NCI-H1930 (cell line): Measurements from ENCODE around the gene INSM1.

Experiments used
- DNase-seq, 2 experiments: peaks; one replicate each; lab custom pipeline; 2025; lab: John Stamatoyannopoulos, UW

Gene INSM1

GRCh38 chr20:20362774-20363433 lies 5.0 kb upstream of the INSM1 start:
- peak; percentile 81 to 84 for DNase-seq

GRCh38 chr20:20363434-20363798 lies 4.5 kb upstream of the INSM1 start:
- peak; percentile 50 to 51 for DNase-seq

GRCh38 chr20:20363799-20364592 lies 3.9 kb upstream of the INSM1 start:
- peak; percentile 64 to 78 for DNase-seq

GRCh38 chr20:20364593-20365479 lies 3.1 kb upstream of the INSM1 start:
- DNase-seq, result peak in 1 of 2 experiments; percentile 71

GRCh38 chr20:20365480-20366161 lies 2.3 kb upstream of the INSM1 start:
- DNase-seq, result peak in 1 of 2 experiments; percentile 71

GRCh38 chr20:20366551-20366875 lies 1.4 kb upstream of the INSM1 start:
- DNase-seq, result peak in 1 of 2 experiments; percentile 91

- peak; percentile 78 to 80 for DNase-seq
These were observed 879 bp upstream of the INSM1 start for GRCh38 chr20:20366876-20367574.

GRCh38 chr20:20368418-20369249 lies 730 bp downstream of the INSM1 start:
- DNase-seq, result peak in 1 of 2 experiments; percentile 74

GRCh38 chr20:20369250-20370093 lies 1.6 kb downstream of the INSM1 start:
- DNase-seq, result peak in 1 of 2 experiments; percentile 56

GRCh38 chr20:20370094-20370575 lies 2.2 kb downstream of the INSM1 start:
- no peak for DNase-seq

GRCh38 chr20:20371083-20371482 lies 3.2 kb downstream of the INSM1 start:
- DNase-seq, result peak in 1 of 2 experiments; percentile 41

GRCh38 chr20:20371681-20372080 lies 3.8 kb downstream of the INSM1 start:
- DNase-seq, result no peak

- DNase-seq, result peak; percentile 73 to 86
These were observed 5.2 kb downstream of the INSM1 start for GRCh38 chr20:20373091-20373571.

GRCh38 chr20:20375862-20376261 lies 8.0 kb downstream of the INSM1 start:
- peak; percentile 59 to 76 for DNase-seq

GRCh38 chr20:20386192-20386591 lies 18.3 kb downstream of the INSM1 start:
- no peak for DNase-seq

- no peak for DNase-seq
These were observed 22.5 kb downstream of the INSM1 start for GRCh38 chr20:20390393-20390792.

GRCh38 chr20:20391115-20391514 lies 23.2 kb downstream of the INSM1 start:
- no peak for DNase-seq

- DNase-seq, result no peak
These were observed 23.9 kb downstream of the INSM1 start for GRCh38 chr20:20391766-20392165.
